ENCODE data around the gene IQCN.

The IQCN gene

GRCh38 chr19:18284712-18285360, 10.6 kb upstream of the IQCN start:
- no peak for DNase-seq (ENCODE audit: low read depth)

- DNase-seq (ENCODE audit: low read depth), result no peak
These were observed 9.1 kb upstream of the IQCN start for GRCh38 chr19:18283338-18283737.

- no peak for DNase-seq (ENCODE audit: low read depth)
These were observed 8.5 kb upstream of the IQCN start for GRCh38 chr19:18282788-18283141.

- DNase-seq (ENCODE audit: low read depth), result no peak
These were observed 8.0 kb upstream of the IQCN start for GRCh38 chr19:18282021-18282787.

GRCh38 chr19:18281082-18282020, 7.1 kb upstream of the IQCN start, which contains the start of gene JUND:
Gene JUND (minus strand): TSS chr19:18281622. CDS start chr19:18281484, 138 bp downstream.
- DNase-seq (ENCODE audit: low read depth), result peak; percentile 97

- no peak for DNase-seq (ENCODE audit: low read depth)
These were observed 6.2 kb upstream of the IQCN start for GRCh38 chr19:18280247-18281081.

- DNase-seq (ENCODE audit: low read depth), result peak; percentile 89
These were observed 5.4 kb upstream of the IQCN start for GRCh38 chr19:18279516-18280246.

- no peak for DNase-seq (ENCODE audit: low read depth)
These were observed 4.9 kb upstream of the IQCN start for GRCh38 chr19:18279266-18279515.

GRCh38 chr19:18278521-18279265, 4.4 kb upstream of the IQCN start:
- DNase-seq (ENCODE audit: low read depth), result no peak

- peak; percentile 83 for DNase-seq (ENCODE audit: low read depth)
These were observed 617 bp upstream of the IQCN start for GRCh38 chr19:18274781-18275356.

GRCh38 chr19:18273561-18274218, 562 bp downstream of the IQCN start:
- no peak for DNase-seq (ENCODE audit: low read depth)

- no peak for DNase-seq (ENCODE audit: low read depth)
These were observed 2.8 kb downstream of the IQCN start for GRCh38 chr19:18271433-18271841.

GRCh38 chr19:18270326-18270725, 3.9 kb downstream of the IQCN start:
- DNase-seq (ENCODE audit: low read depth), result no peak

GRCh38 chr19:18269070-18269723, 5.1 kb downstream of the IQCN start:
- no peak for DNase-seq (ENCODE audit: low read depth)

GRCh38 chr19:18266771-18267686, 7.2 kb downstream of the IQCN start:
- DNase-seq (ENCODE audit: low read depth), result no peak

GRCh38 chr19:18265582-18265981, 8.7 kb downstream of the IQCN start:
- no peak for DNase-seq (ENCODE audit: low read depth)

- DNase-seq (ENCODE audit: low read depth), result no peak
These were observed 9.2 kb downstream of the IQCN start for GRCh38 chr19:18264971-18265540.
